LHCN-M2 (cell line): ENCODE results near the gene WDPCP. TPM values are rescaled to one million over a fixed set of nuclear protein-coding genes. Genes with fewer than 3 reads are reported as not detected.
"Not testable (repeated sequence)": the region's sequence is repeated elsewhere in the genome, so short reads cannot be mapped to it uniquely, and the experiment has no call there.

Source experiments
- DNase-seq: peaks from one replicate; pipeline ENCODE4 v3.0.0-alpha.2; 2012; ENCODE audit warnings: low read depth
- total RNA-seq: library from RNA; depleted of rRNA; stranded (reverse); fragments of >200 nt; gene quantifications from 2 replicates; pipeline ENCODE4 v1.2.3, GENCODE V29; 2014

Gene WDPCP
- total RNA-seq, 1 experiment from 2014 or later, result 6.8 TPM

GRCh38 chr2:63372549-63372948 lies 215.7 kb downstream of the WDPCP start:
- DNase-seq, result no peak

- no peak for DNase-seq
Measured at GRCh38 chr2:63369146-63369545, 219.1 kb downstream of the WDPCP start.

GRCh38 chr2:63364866-63365265 lies 223.4 kb downstream of the WDPCP start:
- no peak for DNase-seq

- DNase-seq, result not testable (repeated sequence)
Measured at GRCh38 chr2:63357722-63358121, 230.6 kb downstream of the WDPCP start.

GRCh38 chr2:63347361-63347760 lies 240.9 kb downstream of the WDPCP start:
- DNase-seq, result no peak

GRCh38 chr2:63346411-63346810 lies 241.9 kb downstream of the WDPCP start:
- DNase-seq, result no peak

GRCh38 chr2:63345285-63345633 lies 243.0 kb downstream of the WDPCP start:
- DNase-seq, result no peak

GRCh38 chr2:63344575-63345284 lies 243.5 kb downstream of the WDPCP start:
- no peak for DNase-seq

- DNase-seq, result no peak
Measured at GRCh38 chr2:63343397-63344109, 244.7 kb downstream of the WDPCP start.

- DNase-seq, result no peak
Measured at GRCh38 chr2:63340443-63340842, 247.8 kb downstream of the WDPCP start.

- no peak for DNase-seq
Measured at GRCh38 chr2:63334910-63335309, 253.4 kb downstream of the WDPCP start.

GRCh38 chr2:63326473-63326872 lies 261.8 kb downstream of the WDPCP start:
- DNase-seq, result no peak

GRCh38 chr2:63323662-63324061 lies 264.6 kb downstream of the WDPCP start:
- not testable (repeated sequence) for DNase-seq

- DNase-seq, result not testable (repeated sequence)
Measured at GRCh38 chr2:63321973-63322372, 266.3 kb downstream of the WDPCP start.

GRCh38 chr2:63320669-63321068 lies 267.6 kb downstream of the WDPCP start:
- no peak for DNase-seq

GRCh38 chr2:63310614-63311013 lies 277.7 kb downstream of the WDPCP start:
- DNase-seq, result no peak

GRCh38 chr2:63301481-63301880 lies 286.8 kb downstream of the WDPCP start:
- peak; percentile 5 for DNase-seq

GRCh38 chr2:63300835-63301234 lies 287.4 kb downstream of the WDPCP start:
- no peak for DNase-seq

GRCh38 chr2:63287956-63288355 lies 300.3 kb downstream of the WDPCP start:
- DNase-seq, result no peak

- DNase-seq, result not testable (repeated sequence)
Measured at GRCh38 chr2:63286520-63286919, 301.8 kb downstream of the WDPCP start.

- DNase-seq, result no peak
Measured at GRCh38 chr2:63283273-63283672, 305.0 kb downstream of the WDPCP start.

- no peak for DNase-seq
Measured at GRCh38 chr2:63272560-63272959, 315.7 kb downstream of the WDPCP start.

- no peak for DNase-seq
Measured at GRCh38 chr2:63270717-63271116, 317.6 kb downstream of the WDPCP start.
